Adrenal gland (tissue), 5 donors: ENCODE measurements around the gene LEUTX.

Experiments used
- CTCF ChIP-seq, 6 experiments: fragments of 450-650 bp in 4 of 6; fragments of 200-600 bp in 2 of 6; sonication (generic) in 1 of 6; IDR thresholded peaks; 1 replicate in 5 of 6; 2 replicates in 1 of 6; pipeline versions ENCODE4 v1.5.1 to v1.8.0; 2016 to 2021; ENCODE audit warnings: antibody characterized with exemption in 6 of 6, mild to moderate bottlenecking in 2 of 6, moderate library complexity in 1 of 6
- POLR2A ChIP-seq, 2 donors: fragments of 450-650 bp; IDR thresholded peaks; one replicate each; pipeline ENCODE4 v1.6.1; 2017; ENCODE audit warnings: antibody characterized with exemption in 2 of 2, mild to moderate bottlenecking in 2 of 2, moderate library complexity in 1 of 2
- donor health status: DM: no; HTN: no; CAD: no.

- TF ChIP-seq CTCF (IDR thresholded peaks at IDR 0.05) (no peak), POLR2A (IDR thresholded peaks at IDR 0.05) (no peak)
These were observed 30.7 kb downstream of the LEUTX start for GRCh38 chr19:39809368-39809767.
